ENCODE measurements around the gene OCEL1.
"Not testable (repeated sequence)": the region's sequence is repeated elsewhere in the genome, so short reads cannot be mapped to it uniquely, and the experiment has no call there.

OCEL1 gene

GRCh38 chr19:17226002-17226933 is at the start of gene OCEL1:
TSS of gene OCEL1 (plus strand) at chr19:17226226. CDS start at chr19:17226248, 22 bp downstream.
- peak; percentile 96 for DNase-seq

- no peak for DNase-seq
These were observed 47.7 kb upstream of the OCEL1 start for GRCh38 chr19:17178291-17178690.

- DNase-seq: no peak
These were observed 44.9 kb upstream of the OCEL1 start for GRCh38 chr19:17180997-17181702.

- peak; percentile 34 for DNase-seq
These were observed 42.7 kb upstream of the OCEL1 start for GRCh38 chr19:17183271-17183761.

- DNase-seq: peak; percentile 28
These were observed 42.1 kb upstream of the OCEL1 start for GRCh38 chr19:17183858-17184321.

- peak; percentile 64 for DNase-seq
These were observed 41.6 kb upstream of the OCEL1 start for GRCh38 chr19:17184371-17184841.

GRCh38 chr19:17185590-17185989 is 40.4 kb upstream of the OCEL1 start:
- DNase-seq: no peak

GRCh38 chr19:17191736-17192135 is 34.3 kb upstream of the OCEL1 start:
- DNase-seq: not testable (repeated sequence)

- DNase-seq: no peak
These were observed 33.3 kb upstream of the OCEL1 start for GRCh38 chr19:17192751-17193150.

- no peak for DNase-seq
These were observed 31.4 kb upstream of the OCEL1 start for GRCh38 chr19:17194608-17195007.

- no peak for DNase-seq
These were observed 30.9 kb upstream of the OCEL1 start for GRCh38 chr19:17195106-17195505.

- no peak for DNase-seq
These were observed 29.4 kb upstream of the OCEL1 start for GRCh38 chr19:17196610-17197009.

- no peak for DNase-seq
These were observed 28.4 kb upstream of the OCEL1 start for GRCh38 chr19:17197666-17198065.

- no peak for DNase-seq
These were observed 25.5 kb upstream of the OCEL1 start for GRCh38 chr19:17200408-17201079.

- peak; percentile 24 for DNase-seq
These were observed 23.8 kb upstream of the OCEL1 start for GRCh38 chr19:17202249-17202648.

GRCh38 chr19:17202713-17203112 is 23.3 kb upstream of the OCEL1 start:
- no peak for DNase-seq

GRCh38 chr19:17205237-17206140 is 20.5 kb upstream of the OCEL1 start:
- DNase-seq: peak; percentile 71

GRCh38 chr19:17206736-17207581 is 19.1 kb upstream of the OCEL1 start:
- DNase-seq: no peak

GRCh38 chr19:17209126-17210036 is 16.6 kb upstream of the OCEL1 start:
- DNase-seq: peak; percentile 45

GRCh38 chr19:17210296-17210695 is 15.7 kb upstream of the OCEL1 start:
- DNase-seq: no peak

All from CD4-positive, alpha-beta T cell treated with Interleukin-12 subunit alpha and Interleukin-12 subunit beta, for 1 hour (primary cell).